ENCODE data around the gene IVD.

IVD gene

GRCh38 chr15:40424483-40425115 lies 19.0 kb downstream of the IVD start:
- H3K4me3 ChIP-seq (ENCODE audit: low read depth, low read length): no peak overlapping the region
- no peak for TF ChIP-seq CTCF (IDR thresholded peaks at IDR 0.05; ENCODE audit: borderline replicate concordance, insufficient read depth, low read depth, low read length)

- TF ChIP-seq CTCF (IDR thresholded peaks at IDR 0.05; ENCODE audit: borderline replicate concordance, insufficient read depth, low read depth, low read length): no peak
- H3K4me3 ChIP-seq (ENCODE audit: low read depth, low read length): no peak overlapping the region
Measured at GRCh38 chr15:40425681-40426080, 20.1 kb downstream of the IVD start.

GRCh38 chr15:40427188-40427587 lies 21.6 kb downstream of the IVD start:
- no peak overlapping the region for H3K4me3 ChIP-seq (ENCODE audit: low read depth, low read length)
- TF ChIP-seq CTCF (IDR thresholded peaks at IDR 0.05; ENCODE audit: borderline replicate concordance, insufficient read depth, low read depth, low read length): no peak

- no peak for TF ChIP-seq CTCF (IDR thresholded peaks at IDR 0.05; ENCODE audit: borderline replicate concordance, insufficient read depth, low read depth, low read length)
- H3K4me3 ChIP-seq (ENCODE audit: low read depth, low read length): no peak overlapping the region
Measured at GRCh38 chr15:40428185-40428584, 22.6 kb downstream of the IVD start.

DNA sequence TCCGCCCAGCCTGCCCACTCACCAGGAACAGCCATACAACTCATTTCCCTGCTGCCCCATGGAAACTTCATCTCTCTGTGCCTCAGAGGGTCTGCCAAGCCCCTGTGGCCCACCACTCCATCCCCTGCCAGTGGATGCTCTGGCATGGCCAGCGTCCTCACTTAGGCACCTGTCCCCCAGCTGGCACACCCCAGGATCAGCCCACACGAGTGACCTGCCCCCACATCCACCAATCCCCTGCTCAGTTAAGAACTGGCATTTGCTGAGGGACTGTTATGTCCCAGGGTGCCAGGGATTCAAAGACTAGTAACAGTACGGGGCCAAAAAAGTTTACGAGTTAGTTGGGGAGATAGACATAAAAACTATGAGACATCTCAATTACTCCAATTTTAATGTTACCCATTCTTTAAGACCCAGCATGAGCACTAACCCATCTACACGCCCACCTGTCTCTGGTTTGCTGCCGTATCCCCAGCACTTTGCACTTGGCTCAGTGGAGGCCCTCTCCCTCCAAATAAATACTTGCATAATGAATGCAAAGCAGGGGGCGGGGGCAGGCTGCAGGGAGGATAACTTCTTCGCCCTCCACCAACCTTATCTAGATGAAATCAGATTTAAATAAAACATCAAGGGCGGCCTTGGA lies 23.6 kb downstream of the IVD start:
- no peak for TF ChIP-seq CTCF (IDR thresholded peaks at IDR 0.05; ENCODE audit: borderline replicate concordance, insufficient read depth, low read depth, low read length)
- no peak overlapping the region for H3K4me3 ChIP-seq (ENCODE audit: low read depth, low read length)

DNA sequence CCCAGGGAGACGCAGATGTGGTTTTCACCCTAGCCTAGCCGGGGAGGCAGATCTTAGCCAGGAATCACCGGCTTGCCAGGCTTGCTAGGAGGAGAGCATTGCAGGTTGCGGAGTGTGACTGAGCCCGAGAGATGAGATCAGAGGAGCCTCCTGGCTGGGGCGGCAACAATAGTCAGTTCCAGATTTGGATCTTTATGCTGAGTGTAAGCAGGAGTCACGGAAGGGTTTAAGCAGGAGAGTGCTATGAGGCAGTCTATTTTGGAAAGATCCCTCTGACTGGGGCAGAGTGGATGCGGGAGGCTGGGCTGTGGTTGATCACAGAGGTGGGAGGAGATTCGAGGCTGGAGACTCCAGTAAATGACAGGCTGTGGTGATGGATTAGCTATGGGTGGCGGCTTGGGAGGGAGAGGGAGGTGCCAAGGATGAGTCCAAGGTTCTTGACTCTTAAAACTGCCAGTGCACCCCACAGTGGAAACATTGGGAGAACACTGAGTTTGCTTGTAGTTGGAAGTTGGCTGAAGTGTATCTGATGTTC lies 24.7 kb downstream of the IVD start:
- TF ChIP-seq CTCF (IDR thresholded peaks at IDR 0.05; ENCODE audit: borderline replicate concordance, insufficient read depth, low read depth, low read length): no peak
- H3K4me3 ChIP-seq (ENCODE audit: low read depth, low read length): no peak overlapping the region
